8988T (cell line): ENCODE data around the gene CLP1.
A peak's percentile ranks its signal among the peaks of the same experiment; 100 is the strongest.

ENCODE experiments used
- DNase-seq: peaks from one replicate; pipeline ENCODE4 v3.0.0; 2011

The CLP1 gene

DNA sequence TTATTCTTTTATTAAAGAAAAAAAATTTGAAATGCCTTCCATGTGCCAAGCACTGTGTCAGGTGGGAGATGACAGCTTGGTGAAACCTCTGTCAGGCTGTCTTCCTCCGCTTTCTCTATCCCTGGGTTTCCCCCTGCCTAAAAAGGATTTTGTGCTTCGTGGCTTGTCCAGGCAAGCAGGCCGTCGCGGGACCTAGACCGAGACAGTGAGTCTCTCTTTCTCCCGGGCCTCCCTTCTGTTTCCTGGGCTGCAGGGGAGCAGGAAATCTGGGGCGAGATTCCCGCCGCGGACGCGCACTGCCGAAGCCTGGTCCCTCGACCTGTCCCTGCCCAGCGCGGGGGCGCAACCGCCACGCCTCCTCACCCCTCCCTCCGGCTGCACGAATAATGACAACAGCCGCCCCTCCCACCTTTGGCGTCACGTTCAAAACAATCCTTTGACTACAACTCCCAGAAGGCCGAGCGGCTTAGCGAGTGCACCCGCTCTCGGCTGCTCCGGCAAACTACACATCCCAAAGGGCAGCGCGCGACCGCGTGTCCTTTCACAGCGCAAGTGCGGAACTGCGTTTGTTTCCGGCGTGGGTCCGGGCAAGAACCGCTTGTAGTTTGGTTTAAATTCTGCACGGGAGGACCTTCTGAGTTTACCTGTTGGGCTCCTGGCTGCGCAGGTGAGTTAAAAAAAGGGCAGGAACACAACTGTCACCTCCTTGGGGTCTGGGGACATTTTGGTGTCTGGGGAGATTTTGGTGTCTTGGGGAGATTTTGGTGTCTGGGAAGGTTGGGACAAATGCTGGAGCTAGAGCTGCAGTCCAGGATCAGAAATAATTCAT lies at the start of gene CLP1:
CLP1 (plus strand) TSS at position 569 of the 829 bp plus-strand sequence. CDS start 1,715 bp downstream, outside the sequence.
- DNase-seq, result peak; percentile 90

DNA sequence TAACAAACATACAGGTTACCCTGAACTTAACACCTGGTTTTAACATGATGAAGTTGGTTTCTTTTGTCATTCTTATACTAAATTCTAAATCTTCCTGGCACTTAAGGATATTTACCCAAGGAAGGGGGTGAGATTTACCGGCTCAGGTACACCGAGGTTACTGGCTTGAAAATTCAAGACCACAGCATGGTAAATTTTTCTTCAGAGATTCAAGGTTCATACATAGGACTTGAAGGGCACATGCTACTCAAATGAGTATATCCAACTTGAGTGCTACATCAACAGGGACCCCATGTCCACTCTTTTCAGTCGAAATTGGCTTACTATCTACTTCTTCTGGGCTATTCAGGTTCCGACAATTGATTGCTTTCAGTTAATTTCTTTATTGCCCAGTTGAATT lies 47.4 kb upstream of the CLP1 start:
- no peak for DNase-seq

DNA sequence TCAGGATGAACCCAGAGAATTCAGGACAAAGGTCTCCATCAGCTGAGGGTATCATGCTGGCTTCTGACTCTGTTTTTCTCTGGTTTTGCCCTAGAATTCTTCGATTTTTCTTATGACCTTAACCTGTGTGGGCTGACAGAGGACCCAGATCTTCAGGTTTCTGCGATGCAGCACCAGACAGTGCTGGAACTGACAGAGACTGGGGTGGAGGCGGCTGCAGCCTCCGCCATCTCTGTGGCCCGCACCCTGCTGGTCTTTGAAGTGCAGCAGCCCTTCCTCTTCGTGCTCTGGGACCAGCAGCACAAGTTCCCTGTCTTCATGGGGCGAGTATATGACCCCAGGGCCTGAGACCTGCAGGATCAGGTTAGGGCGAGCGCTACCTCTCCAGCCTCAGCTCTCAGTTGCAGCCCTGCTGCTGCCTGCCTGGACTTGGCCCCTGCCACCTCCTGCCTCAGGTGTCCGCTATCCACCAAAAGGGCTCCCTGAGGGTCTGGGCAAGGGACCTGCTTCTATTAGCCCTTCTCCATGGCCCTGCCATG lies 43.3 kb upstream of the CLP1 start:
- no peak for DNase-seq

DNA sequence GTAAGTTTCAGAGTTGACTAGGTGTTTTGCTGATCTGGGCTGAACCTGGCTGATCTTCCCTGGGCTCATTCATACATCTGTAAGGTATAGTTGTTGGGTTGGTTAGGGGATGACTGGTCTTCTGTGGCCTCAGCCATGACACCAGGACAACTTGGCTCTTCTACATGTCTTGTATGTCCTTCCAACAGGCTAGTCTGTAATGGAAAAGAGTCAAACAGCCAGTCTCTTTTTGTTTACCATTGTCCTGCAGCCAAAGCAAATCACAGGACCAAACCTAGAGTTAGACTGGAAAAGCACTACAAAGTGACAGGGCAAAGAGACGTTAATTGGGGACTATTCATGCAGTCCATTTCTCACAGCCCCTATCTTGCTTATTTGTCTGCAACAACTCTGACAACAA lies 42.3 kb upstream of the CLP1 start:
- no peak for DNase-seq

DNA sequence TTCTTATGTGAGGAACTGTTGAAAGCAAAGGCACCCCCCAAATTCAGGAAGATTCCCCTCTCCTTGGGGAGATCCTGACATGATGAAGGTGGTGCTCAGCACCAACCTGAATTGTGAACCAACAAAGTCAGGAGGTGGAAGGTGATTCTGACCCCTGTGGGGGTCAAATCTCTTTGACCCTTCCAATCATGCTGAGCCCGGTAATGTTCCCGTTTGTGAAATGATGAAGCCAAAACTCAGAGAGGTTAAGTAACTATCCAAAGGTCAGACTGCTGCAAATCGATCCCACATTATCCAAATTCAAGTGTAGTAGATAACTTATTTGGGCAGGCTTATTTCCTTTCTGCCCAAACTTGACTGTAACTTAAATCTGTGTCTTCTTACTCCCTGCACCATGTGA lies 41.0 kb upstream of the CLP1 start:
- no peak for DNase-seq

DNA sequence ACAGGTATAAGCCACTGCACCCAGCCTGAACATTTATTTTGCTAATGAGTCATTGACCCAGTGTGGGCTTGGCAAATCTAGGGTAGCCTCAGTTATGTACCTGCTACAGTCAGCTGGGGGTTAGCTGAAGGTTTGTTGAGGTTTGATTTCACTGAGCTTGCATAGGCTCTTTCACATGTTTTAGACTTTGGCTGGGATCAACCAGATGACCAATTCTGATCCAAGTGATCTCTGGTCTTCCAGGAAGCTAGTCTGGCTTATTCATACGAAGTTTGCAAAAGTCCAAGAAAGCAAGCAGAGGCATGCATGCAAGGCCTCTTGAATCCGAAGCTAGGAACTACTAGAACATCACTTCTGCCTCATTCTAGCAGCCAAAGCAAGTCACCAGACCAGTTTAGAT lies 39.1 kb upstream of the CLP1 start:
- DNase-seq, result no peak

GRCh38 chr11:57619331-57619730 lies 38.2 kb upstream of the CLP1 start:
- no peak for DNase-seq

GRCh38 chr11:57620467-57620866 lies 37.1 kb upstream of the CLP1 start:
- DNase-seq, result no peak

- no peak for DNase-seq
These were observed 35.3 kb upstream of the CLP1 start for GRCh38 chr11:57622263-57622662.

- DNase-seq, result no peak
These were observed 32.7 kb upstream of the CLP1 start for GRCh38 chr11:57624864-57625263.

DNA sequence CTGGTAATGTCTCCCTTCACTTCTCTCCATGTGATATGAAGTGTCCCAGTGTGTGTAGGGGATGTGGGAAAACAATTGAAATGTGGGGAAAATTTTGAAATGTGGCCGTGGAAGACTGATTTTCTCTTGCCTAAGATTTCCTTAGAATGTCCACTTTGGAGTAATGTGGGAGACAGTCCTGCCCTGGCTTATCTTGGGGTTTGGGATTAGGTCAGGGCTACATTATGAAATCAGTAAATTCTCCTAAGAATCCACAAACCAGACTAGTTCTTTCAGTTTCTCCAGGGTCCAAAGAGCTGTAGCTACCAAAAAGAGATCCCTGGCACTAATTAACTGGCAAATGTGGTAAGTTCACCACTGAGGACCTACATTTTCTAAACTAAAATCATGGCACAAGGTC lies 30.7 kb upstream of the CLP1 start:
- DNase-seq, result no peak

GRCh38 chr11:57630171-57630570 lies 27.4 kb upstream of the CLP1 start:
- no peak for DNase-seq

DNA sequence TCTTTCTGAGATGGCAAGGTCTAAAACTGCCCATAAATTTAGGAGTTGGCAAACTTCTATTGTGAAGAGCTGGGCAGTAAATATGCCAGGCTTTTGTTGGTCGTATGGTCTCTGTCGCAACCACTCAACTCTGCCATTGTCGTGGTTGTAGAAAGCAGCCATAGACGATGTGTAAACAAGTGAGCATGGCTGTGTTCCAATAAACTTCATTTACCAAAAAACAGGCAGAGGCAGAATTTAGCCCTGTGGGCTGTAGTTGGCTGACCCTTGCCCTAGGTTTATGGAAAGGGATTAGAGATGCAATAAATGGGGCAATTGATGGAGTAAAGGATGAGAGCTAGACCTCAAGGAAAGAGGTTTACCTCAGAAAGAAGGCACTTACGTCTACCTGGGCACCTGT lies 25.4 kb upstream of the CLP1 start:
- DNase-seq, result no peak

DNA sequence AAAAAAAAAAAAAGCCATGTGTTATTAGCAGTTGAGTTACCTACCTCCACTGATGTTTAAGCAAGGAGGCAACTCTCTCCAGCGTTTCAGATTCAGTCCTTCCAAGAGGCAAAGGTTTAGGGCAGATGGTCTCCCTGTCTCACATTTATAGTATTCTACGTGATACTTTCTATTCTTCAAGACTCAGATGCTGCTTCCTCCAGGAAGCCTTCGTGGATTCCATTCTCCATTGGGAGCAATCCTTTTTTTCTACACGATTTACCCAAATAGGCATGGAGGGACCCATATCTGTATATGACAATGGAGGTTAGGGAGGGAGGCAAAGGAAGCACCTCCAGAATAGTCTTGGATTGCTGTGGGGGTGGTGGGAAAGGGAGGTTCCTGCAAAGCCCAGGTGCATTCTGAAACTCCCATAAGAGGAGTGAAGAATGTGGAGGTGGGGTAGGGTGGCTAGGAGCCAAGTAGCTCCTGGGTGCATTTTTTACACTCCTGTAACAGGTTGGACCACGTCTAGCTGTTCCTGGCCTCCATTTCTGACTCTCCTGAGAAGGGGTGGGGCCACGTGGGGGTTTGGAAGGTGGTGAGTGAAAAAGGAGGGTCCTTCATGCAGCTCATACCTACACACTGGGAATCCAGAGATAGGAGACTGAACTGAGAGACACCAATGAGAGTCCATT lies 24.0 kb upstream of the CLP1 start:
- DNase-seq, result no peak

GRCh38 chr11:57634311-57634710 lies 23.3 kb upstream of the CLP1 start:
- no peak for DNase-seq

- no peak for DNase-seq
These were observed 22.3 kb upstream of the CLP1 start for GRCh38 chr11:57635246-57635645.

GRCh38 chr11:57637626-57638004 lies 19.9 kb upstream of the CLP1 start:
- DNase-seq, result no peak

GRCh38 chr11:57638005-57638781 lies 19.4 kb upstream of the CLP1 start:
- peak; percentile 99 for DNase-seq

GRCh38 chr11:57638811-57639320 lies 18.7 kb upstream of the CLP1 start:
- no peak for DNase-seq

GRCh38 chr11:57639321-57640067 lies 18.1 kb upstream of the CLP1 start:
- DNase-seq, result no peak

GRCh38 chr11:57640068-57640800 lies 17.3 kb upstream of the CLP1 start:
- no peak for DNase-seq
